GM21786 (cell line): ENCODE results near the gene CYP46A1.

Experiments
- ATAC-seq: cut with Tn5 transposase; IDR thresholded peaks from one replicate; pipeline ENCODE4 v1.9.1; 2021; ENCODE audit not compliant: unreplicated experiment

CYP46A1 gene

DNA sequence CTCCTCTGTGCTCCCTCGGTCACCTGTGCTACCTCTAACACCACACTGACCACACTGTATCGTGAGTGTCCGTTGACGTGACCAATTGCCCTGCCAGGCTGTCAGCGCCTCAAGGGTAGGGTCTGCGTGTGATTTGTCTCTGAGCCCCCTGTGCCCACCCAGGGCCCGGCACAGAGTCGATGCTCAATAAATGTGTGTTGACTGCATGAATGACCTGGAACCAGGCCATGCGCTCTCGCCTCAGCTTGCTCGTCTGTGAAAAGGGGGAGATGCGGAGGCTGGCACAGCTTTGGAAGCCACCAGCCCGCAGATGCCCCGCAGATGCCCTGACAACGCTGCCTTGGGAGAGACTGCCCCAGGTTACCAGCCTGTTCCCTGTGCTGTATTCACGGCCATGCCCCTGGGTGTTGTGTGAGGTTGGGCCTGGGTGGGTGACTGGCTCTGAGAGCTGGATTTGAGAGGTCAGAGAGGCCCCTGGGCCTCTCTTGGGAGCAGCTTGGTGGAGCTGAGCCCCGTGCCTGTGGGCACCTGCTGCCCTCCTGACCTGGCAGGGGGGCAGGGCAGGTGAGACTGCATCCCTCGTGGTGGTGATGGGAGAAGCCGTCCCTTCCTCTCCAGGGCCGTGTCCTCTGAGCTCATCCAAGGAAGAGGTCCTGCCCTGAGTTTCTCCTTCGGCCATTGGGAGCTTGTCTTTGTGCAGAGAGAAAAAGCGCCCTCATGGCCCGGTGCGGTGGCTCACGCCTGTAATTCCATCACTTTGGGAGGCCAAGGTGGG, 43.2 kb downstream of the CYP46A1 start:
- no peak for ATAC-seq

DNA sequence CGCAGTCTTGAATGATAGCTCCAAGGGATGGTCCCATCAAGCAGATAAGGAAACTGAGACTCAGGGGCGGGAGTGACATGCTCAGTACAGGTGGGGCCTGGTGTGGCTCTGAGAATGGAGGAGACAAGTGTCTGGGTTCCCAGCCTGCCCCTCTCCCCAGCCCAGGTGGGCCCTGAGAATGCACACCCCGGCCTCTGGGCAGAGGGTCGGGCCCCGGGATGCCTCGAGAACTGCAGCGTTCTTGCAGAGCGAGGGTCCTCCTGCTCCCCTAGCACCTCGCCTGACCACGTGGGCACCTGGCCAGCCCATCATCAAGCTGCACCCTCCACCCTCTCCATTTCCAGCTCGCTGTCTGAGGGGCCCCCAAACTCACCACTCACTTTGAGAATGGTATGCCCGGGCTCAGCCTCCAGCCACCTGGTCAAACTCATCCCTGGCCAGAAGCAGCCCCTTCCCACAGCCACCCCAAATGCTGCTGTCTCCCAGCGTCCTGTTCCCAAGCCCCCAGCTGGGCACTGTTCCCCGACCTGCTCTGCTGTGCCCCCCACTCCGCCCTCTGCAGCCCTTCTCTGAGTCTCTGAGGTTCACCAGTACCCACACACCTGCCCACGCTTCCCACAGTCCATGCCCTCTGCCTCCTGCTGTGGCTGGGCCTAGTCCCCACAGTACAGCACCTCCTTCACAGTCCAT, 44.3 kb downstream of the CYP46A1 start:
- no peak for ATAC-seq

DNA sequence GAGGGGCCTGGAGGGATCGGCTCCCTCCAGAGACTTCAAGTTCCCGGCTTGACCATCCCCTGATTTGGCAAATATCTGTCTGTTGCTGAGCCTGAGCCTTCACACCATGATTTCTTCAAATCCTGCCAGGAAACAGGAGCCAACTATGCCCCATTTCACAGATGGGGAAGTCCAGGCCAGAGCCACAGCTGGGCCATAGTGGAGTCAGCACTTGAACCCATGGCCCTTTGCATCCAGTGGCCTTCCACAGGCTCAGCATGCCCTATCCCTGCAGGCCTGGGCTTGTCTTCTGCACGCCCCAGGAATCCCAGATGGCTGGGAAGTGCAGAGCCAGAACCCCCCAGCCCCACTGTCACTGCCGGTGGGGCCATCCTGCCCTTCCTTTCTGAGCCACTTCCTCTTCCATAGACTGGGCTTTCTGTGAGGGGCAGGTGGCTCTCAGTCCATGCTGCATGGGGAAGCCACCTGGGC, 44.9 kb downstream of the CYP46A1 start:
- no peak for ATAC-seq

- peak; percentile 70 for ATAC-seq
Measured at GRCh38 chr14:99729991-99730875, 46.1 kb downstream of the CYP46A1 start.

DNA sequence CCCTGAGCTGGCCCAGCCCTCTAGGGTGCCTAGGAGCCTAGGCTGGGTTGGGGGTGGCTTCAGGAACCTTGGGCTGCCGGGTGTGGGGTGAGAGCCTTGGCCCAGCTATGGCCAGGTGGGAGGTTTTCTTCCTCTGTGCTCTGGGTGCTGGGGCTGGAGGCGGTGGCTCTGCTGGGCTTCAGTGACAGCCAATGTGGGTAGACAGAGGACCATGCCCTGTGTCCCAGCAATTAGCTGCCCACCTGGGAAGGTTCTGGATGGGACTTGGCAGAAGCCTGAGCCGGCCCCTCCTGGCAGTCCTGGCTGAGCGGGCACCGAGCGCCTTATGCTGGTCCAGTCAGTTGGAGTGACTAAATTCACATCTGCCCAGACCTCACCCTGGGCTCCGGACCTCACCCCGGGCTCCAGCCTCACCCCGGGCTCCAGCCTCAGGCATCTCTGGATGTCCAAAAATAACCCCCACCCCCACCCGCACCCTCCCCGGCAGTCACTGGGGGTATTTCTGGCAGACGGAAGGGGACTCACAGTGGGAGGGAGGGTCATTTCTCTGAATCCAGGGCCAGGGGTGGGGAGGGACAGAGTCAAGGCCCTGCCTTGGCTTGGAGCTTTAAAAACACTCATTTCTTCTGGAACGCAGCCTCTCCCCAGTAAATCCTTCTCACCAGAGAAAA, 46.9 kb downstream of the CYP46A1 start:
- no peak for ATAC-seq

- no peak for ATAC-seq
Measured at GRCh38 chr14:99731547-99732435, 47.7 kb downstream of the CYP46A1 start.

GRCh38 chr14:99732436-99733210, 48.5 kb downstream of the CYP46A1 start:
- no peak for ATAC-seq

DNA sequence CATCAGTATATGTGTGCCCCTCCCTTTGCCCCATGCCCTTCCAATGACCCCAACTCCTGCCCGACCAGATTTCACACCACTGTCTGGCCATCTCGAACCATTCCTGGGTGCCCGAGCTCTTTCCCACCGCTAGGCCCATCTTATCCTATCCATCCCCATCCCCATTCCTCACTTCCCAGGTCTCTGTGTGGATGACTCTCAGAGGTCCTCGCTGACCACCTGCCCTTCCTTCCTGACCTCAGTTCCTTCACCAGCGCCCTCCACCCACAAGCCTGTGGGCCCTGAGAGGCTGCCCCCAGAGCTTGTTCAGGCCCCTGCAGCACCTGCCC, 49.1 kb downstream of the CYP46A1 start:
- ATAC-seq, result no peak

DNA sequence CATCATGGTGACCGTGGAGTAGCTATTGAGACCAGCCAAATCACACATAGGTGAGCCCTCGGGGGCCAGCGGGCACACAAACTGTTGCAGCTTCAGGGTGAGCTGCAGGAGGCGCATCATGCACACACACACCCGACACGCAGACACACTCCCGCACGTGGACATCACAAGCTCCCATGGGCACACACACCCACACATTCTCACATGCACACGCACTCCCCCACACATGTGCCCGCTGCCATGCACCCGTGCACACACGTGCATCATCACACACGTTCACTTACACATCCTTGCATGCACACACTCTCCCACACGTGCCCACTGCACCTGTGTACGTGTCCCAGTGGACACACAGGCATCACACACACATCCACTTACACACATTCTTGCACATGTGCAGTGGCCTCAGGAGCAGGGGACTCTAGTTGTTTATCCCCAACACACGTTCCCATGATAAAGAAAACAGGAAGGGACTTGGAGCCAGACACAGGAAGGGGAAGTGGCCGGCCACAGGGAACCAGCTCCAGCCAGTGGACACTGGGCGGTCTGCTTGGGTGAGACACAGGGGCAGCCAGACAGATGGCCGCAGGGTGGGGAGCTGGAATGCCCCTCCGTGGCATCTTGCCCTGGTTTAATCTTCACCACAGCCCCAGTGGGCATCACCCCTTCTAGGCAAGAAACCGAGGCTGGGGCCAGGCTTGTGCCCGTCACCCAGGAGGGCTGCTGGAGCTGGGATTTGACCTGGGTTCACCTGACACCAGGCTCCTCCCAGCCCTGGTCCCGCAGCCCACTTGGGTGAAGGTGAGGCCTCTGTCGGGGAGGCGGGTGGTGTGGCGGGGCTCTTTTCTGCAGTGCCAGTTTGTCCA, 49.7 kb downstream of the CYP46A1 start:
- no peak for ATAC-seq

DNA sequence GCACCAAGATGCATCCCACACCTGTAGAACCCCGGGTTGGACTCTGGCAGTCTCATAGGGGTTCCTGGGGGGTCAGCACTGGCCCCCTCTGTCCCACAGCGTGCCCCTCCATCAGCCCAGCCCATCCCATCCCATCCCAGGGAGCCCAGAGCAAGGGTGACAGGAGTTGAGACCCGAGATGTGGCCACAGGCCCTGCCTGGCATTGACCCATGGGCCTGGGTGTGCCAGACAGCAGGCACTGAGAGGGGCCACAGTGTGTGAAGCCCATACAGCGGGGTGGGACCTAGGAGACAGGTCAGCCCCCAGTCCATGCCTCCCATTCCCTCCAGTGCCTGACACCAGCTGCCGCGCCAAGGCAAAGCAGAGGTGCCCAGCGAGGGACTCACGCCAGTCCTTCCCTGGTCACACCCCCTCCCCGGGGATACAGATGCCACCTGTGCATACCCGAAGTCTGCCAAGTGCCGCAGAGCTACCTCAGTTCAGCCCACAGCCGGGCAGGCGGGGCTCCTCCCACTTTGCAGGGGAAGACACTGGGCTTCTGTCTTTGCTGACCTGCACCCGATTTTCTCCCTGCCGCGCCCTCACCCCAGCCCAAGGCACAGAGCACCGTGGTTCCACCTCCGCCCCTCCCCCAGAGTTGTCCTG, 50.4 kb downstream of the CYP46A1 start:
- ATAC-seq, result no peak

DNA sequence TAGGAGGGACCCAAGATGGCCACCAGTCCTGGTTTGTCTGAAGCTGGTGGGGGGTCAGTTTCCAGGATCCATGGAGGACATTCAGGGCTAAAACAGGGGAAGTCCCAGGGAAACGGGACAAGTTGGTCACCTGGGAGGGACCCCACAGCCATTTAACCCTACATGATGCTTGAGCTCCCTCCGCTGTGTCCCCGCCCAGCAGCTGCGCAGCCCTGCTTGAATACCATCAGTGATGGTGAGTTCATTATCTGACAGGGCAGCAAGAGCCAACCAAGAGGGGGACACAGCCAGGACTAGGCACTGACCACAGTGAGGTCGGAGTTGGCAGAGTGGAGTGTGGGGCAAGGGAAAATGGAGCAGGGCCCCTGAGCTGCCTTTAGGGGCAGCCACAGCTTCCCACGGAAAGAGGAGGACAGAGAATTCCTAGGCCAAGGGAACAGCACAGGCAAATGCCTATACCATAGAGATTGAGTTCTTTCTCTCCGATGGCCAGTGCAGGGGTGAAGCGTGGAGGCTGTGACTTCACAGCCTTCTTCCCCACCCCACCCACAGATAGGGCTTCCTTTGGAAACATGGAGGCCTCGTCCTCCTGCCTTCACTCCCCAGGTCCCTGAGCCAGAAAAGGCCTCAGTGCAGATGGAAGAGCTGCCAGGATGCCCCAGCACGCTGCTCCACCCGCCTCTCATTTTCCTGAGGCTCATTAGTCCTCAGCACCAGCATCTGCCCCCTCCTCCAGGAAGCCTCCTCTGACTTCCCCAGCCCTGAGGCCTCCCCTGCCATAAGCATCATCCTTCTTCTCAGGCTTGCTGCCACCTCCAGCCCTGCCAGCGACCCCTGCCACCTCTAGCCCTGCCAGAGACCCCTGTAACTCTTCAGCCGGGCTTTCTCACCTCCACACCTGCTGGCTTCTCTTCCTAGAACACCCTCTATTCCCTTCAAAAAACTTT, 51.4 kb downstream of the CYP46A1 start:
- ATAC-seq, result no peak

- ATAC-seq, result no peak
Measured at GRCh38 chr14:99736603-99737371, 52.7 kb downstream of the CYP46A1 start.

DNA sequence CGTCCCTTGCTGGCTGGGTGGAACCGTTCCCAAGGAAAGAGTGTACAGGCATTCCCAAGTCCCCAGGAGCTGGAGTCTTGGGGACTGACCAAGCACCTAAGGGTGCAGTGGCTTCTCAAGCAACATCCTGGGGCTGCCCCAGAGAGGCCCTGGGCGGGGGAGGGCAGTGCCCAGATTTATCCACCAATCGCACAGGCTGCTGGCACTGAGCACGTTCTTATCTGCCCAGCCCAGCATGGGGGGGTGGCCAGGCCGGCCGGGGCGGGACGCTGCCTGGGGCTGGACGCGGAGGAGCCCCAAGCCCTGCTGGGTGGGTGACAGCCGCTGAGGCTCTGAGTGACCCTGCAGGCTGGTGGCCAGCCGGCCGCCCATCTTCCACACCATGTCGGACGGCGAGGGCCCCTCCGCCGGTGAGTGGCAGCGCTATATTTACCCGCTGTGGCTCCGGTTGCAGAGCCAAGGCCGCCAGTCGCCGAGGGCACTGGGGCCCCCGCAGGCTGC, 53.4 kb downstream of the CYP46A1 start:
- ATAC-seq, result no peak

DNA sequence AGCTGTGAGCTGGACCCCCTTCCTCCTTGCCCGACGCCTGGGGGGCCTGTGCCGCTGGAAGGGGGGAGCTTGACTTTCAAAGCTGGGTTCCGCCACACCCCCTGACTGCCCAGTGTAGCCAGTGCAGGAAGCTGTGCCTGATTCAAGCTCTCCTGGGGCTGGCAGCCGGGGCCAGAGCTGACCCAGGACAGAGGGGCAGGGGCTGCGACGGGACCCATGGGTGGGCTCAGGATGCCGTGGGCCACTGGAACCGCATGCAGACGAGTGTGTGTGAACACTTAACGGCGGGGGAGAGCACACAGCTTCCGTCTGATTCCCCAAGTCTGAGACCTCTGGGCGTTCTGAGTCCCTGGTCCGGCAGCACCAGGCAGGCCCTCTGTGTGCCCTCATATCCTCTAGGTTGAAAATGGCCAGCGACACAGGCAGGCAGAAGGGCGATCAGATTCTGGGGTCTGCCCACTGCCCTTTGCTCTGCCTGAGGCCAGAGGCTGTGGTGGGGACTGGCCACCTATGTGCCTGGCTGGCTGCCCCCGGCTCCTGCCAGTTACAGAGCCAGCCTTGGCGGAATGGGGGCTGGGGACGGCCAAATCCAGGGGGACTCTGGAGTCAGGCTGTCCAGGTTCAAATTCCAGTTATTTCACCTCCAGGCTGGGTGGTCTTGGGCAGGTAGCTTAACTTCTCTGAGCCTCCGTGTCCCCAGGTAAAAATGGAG, 54.0 kb downstream of the CYP46A1 start:
- ATAC-seq, result no peak

GRCh38 chr14:99740411-99740810, 56.3 kb downstream of the CYP46A1 start:
- ATAC-seq, result no peak
